Skeletal muscle cell (primary cell): ENCODE data around the gene TRAF3IP1.
"Not testable (repeated sequence)": the region's sequence is repeated elsewhere in the genome, so short reads cannot be mapped to it uniquely, and the experiment has no call there.

ENCODE experiments used
- DNase-seq: peaks from one replicate; pipeline ENCODE4 v3.0.0-alpha.2; 2010; ENCODE audit warnings: low read depth
- H3K4me3 ChIP-seq: 2 replicates; pipeline ENCODE4 v1.5.1; 2011; ENCODE audit warnings: low read depth, mild to moderate bottlenecking, control low read depth, low read length, moderate library complexity

The TRAF3IP1 gene

DNA sequence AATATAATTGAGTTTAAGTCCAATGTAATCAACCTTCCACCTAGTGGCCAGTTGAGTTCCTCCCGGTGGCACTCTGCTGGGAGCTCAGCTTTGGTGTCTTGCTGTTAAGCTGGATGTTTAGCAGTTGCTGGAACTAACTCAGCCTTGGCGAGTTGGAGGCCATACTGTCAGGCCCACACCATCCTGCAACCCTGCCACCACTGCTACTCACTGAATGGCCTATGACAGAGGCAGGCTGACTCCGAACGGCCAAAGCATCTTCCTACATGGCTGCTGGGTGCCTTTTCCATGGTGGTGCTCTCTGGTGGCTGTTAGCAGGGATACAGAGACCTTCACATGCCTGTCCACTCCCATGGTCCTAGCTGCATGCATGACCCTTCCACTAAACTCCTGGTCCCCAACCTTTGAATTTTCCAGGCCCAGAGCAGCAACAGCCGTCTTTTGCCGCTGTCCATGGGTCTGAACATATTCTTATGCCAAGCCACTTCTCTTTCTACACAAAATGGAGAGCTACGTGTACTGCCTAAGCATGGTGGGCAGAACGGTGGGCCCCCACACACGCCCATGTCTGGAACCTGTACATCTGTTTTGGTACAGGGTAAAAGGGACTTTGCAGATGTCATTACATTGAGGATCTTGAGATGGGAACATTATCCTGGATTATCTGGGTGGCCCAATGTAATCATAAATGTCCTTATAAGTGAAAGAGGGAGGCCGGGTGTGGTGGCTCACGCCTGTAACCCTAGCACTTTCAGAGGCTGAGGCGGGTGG is 15.0 kb upstream of the TRAF3IP1 start:
- no peak for DNase-seq
- no peak overlapping the region for H3K4me3 ChIP-seq

DNA sequence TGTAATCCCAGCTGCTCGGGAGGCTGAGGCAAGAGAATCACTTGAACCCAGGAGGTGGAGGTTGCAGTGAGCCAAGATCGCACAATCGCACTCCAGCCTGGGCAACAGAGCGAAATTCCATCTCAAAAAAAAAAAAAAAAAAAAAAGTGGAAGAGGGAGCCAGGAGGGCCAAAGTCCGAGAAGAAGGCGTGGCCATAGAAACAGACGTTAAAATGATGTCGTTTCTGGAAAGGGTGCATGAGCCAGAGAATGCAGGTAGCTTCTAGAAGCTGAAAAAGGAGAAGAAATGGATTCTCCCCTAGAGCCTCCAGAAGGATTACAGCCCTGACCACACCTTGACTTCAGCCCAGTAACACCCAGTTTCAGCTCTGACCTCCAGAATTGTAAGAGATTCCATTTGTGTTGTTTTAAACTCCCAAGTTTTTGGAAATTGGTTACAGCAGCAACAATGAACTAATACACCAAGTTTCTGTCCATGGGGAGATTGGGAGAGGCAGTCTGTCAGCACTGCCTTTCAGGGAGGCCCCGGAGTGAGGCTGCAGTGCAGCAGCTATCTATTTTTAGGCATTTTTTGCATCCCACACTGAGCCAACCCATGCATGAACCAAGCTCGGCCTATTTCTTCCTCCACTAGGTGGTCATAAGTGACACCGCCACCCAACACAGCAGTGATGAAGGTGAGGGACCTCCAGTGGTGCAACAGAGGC is 14.2 kb upstream of the TRAF3IP1 start:
- H3K4me3 ChIP-seq, result no peak overlapping the region
- no peak for DNase-seq

DNA sequence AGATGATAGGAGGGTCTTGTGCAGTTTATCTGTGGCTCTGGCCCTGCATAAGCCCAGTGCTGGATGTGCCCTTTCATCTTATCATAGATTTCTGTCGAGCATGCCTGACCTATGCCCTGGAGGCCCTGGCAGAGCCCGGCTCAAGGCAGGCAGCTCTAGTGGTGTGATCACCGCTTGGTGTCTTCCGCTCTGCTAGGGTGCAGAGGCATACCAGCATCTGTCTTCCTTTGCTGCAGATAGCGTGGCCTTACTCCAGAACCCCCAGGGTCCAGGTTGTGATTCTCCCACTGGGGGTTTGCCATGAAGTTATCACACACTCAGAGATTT is 13.7 kb upstream of the TRAF3IP1 start:
- no peak for DNase-seq
- no peak overlapping the region for H3K4me3 ChIP-seq

DNA sequence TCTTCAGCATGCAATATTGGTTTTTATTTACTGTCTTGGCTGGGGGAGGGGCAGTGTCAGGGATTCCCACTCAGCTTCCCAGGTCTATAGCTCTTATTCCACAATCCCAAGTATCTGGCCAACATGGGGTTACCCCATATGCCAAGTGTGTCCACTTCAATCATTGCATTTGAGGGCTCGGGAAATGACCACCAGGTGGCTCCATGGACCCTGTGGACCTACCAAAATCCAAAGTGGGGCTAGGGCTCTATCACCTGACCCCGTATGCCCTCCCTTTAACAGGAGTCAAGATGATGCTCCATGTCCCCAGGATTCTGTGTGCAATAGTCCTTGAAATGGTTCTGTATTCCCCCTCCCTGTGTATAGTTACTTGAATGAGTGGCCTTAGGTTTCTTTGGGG is 12.1 kb upstream of the TRAF3IP1 start:
- no peak for DNase-seq
- no peak overlapping the region for H3K4me3 ChIP-seq

DNA sequence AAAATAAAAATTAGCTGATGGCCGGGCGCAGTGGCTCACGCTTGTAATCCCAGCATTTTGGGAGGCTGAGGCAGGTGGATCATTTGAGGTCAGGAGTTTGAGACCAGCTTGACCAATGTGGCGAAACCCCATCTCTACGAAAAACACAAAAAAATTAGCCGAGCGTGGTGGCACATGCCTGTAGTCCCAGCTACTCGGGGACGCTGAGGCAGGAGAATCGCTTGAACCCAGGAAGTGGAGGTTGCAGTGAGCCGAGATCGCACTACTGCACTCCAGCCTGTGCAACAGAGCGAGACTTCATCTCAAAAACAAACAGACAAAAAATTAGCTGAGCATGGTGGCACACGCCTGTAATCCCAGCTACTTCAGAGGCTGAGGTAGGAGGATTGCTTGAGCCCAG is 9.6 kb upstream of the TRAF3IP1 start:
- DNase-seq, result not testable (repeated sequence)

DNA sequence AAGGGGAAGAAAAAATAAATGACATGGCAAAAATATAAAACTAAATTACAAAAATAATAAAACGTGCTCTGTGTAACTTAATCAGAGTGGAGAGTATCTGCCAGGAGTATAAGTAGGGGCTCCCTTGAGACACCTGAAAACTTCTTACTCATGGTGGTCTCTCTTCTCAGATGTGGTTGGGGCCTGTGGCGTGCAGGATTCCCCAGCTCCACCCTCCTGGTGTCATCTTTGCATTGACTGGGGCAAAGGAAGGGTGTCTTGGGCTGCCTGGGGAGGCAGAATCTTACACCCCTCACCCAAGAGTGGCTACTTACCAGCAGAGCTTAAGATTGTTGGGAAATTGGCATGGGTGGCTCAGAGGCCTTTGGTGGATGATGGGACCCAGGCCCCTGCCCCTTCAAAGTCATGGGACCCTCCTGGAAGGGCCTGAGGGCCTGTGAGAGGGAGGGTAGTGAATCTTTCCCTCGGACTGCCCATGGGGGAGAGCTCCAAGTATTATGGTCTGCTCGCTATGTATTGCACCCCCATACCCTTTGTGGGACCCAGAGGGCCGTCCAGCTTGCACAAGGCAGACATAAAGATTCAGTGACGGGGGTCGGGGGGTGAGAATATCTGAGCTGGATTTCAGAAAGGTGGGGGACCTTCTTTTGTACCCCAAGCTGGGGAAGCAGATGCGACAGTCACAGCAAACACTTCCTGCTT is 6.9 kb upstream of the TRAF3IP1 start:
- H3K4me3 ChIP-seq, result no peak overlapping the region
- no peak for DNase-seq

More for the DNA sequence above, 9.6 kb upstream of the TRAF3IP1 start:
- H3K4me3 ChIP-seq, result not testable (repeated sequence)

DNA sequence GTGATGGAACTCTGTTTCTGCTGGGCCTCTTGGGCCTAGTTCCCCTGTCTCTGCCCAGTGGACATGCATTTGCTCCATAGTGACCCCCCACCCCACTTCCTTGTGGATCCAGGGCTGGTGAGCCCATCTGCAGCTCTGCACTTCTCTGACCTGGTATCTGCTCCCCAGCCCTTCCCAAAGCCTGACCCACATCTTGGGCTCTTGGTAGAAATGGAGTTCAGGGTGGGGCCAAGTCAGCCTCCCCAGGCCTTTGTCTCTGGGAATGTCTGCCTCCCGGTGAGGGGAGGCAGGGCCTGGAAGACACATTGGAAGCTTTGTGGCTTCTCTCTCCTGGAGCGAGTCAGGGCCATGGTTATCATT is 6.3 kb upstream of the TRAF3IP1 start:
- no peak for DNase-seq

DNA sequence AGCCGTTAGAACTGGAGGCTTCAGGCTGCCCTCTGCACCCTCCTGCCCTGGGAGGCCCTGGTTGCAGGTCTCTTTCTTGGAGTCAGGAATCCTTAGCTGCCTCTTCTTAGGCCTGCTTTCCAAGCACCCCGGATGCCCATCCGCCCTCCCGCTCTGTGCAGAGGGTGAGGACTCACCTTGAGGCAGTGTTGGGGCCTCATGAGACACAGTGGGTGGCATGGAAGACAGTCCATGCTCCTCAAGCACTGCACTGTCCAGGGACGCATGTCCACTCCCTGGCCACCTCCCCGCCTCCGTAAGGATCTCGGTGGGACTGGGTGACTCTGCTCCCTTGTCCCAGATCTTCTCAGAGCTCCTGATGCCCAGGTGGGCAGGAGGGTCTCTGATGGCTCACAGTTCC is 5.7 kb upstream of the TRAF3IP1 start:
- no peak overlapping the region for H3K4me3 ChIP-seq
- DNase-seq, result no peak

More for the DNA sequence above, 6.3 kb upstream of the TRAF3IP1 start:
- H3K4me3 ChIP-seq, result no peak overlapping the region

DNA sequence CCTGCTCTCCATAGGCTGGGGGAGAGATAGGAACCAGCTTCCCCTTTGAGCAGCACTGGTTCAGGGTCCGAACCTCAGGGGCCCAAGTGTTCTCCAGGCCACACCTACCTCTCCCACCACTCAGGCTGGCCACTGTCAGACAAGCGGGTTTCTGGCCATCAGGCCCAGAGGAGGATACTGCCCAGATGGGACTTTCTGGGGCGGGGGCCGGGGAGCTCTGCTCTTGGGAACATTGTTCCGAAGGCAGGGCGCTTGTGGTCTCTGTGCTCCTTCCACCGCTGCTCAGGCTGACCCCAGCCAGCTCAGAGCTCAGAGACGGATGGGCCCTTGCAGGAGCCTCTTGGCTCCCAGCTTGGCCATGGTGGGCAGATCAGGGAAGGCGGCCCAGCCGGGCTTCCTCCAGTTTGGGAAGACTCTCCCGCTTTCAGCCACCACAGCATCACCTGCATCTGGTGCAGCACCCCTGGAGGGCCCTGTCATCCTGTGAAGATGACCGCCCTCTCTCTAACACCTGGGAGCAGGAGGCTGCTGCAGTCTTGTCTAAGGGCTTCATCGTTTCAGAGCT is 5.2 kb upstream of the TRAF3IP1 start:
- DNase-seq, result no peak
- no peak overlapping the region for H3K4me3 ChIP-seq

DNA sequence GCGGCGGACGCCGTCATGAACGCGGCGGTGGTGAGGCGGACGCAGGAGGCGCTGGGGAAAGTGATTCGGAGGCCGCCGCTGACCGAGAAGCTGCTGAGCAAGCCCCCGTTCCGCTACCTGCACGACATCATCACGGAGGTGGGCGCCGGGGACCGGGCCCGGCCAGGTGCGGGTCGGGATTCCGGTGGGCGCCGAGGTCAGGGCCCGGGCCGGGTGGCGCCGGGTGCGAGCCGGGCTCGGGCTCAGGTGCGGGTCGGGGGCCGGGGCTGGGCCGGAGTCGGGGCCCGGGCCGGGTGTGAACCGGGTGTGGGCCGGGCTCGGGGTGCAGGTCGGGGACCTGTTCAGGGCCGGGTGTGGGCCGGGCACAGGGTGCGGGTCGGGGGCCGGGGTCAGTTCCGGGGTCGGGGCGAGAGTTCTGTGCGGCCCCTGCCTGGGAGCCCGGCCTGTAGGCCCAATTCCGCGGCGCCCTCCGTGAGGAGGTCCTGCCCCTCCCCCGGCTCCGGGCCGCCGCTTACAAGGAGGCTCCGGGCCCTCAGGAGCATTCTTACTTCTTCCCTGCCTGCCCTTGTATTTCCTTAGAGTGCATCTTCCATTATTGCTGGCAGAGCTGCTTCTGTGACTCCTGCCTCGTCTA is 447 bp downstream of the TRAF3IP1 start:
- H3K4me3 ChIP-seq, result peak overlapping the region; percentile 59
- DNase-seq, result no peak

DNA sequence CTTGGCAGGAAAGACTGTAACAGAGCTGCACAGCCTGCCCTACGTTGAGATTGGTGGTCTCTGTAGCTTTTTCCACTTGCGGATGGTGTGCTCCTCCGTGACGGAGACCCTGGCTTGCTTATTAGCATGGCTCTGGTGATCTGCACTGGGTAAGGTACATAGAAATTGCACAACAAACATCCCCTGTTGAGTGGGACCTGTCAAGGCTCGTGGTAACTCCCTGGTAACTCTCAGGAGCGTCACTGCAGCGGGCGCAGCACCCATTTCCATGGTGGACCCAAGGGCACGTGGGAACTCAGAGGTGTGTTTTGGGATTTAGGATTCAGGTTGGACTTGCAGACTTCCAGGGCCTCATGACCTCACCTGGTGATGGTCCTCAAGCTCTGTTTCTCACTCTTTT is 1.1 kb downstream of the TRAF3IP1 start:
- no peak for DNase-seq
- peak overlapping the region; percentile 59 for H3K4me3 ChIP-seq

DNA sequence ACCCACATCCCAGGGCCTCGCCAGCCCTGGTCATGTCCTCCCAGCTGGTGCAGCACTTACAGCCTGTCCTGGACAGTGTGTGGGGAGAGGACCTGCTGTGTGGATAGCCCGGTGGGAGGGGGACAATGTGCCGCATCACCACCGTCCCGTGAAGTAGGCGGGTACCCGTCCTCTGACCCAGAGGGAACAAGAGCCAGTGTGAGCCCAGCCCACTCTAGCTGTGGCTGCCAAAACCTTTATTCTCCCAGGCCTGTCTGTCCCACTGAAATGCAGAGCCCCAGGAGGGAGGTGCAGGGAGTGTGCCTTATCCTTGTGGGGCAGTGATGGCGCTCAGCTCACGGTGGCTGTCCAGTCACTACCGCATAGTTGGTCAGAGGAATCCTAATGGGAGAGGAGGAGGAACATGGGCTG is 1.7 kb downstream of the TRAF3IP1 start:
- no peak for DNase-seq
- no peak overlapping the region for H3K4me3 ChIP-seq

DNA sequence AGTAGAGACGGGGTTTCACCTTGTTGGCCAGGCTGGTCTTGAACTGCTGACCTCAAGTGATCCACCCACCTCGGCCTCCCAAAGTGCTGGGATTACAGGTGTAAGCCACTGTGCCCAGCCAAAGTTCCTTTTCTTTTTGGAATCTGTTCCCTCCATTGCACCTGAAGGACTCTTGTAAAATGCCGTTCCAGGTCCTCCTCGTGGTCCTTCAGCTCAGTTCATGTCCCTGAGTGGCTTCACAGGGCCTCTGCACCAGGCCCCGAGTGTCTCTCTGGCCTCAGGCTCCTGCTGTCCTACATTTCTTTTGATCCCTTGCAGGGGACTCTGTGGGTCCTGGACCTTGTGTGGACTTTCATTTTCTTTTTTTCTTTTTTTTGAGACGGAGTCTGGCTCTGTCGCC is 3.9 kb downstream of the TRAF3IP1 start:
- DNase-seq, H3K4me3 ChIP-seq: not testable (repeated sequence)

DNA sequence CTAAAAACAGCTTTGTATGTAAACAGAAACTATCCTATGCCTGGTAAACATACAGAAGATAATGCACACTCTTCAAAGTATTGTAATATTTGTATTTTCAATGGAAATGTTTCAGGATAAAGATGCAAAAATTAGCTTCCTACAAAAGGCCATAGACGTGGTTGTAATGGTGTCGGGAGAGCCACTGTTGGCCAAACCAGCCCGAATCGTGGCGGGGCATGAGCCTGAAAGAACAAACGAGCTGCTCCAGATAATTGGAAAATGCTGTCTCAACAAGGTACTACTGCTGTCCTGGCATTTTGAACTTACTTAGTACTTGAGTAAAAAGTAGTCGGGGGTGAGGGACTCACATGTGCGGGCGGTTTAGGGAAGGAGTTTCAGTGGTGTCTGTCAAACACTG is 5.4 kb downstream of the TRAF3IP1 start:
- no peak for DNase-seq

DNA sequence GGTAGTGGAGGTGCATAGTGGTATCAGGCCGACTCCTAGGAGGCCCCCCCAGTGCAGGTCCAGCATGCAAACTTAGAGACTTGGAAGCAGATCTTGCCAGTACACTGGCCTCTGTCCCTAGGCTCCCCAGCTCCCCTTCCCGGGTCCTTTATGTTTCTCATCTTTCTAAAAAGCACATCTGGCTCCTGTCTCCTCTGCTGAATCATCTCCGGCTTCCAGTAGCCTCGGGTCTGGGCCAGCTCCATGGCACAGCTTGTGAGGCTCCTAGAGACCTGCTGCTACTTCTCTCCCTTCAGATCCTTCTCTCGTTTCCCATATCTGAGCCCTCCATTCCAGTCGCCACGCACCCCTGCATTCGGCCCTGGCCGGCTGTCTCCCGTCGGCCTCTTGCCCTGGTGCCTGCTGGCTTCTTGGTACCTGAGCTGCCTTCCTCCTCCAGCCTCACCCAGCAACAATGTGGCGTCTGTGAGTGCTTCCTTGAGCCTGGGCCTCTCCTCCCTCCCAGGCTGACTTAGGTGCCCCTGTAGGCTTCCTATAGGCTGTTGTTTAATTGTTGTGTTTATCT is 6.6 kb downstream of the TRAF3IP1 start:
- no peak for DNase-seq
- no peak overlapping the region for H3K4me3 ChIP-seq

More for the DNA sequence above, 5.4 kb downstream of the TRAF3IP1 start:
- H3K4me3 ChIP-seq, result no peak overlapping the region

DNA sequence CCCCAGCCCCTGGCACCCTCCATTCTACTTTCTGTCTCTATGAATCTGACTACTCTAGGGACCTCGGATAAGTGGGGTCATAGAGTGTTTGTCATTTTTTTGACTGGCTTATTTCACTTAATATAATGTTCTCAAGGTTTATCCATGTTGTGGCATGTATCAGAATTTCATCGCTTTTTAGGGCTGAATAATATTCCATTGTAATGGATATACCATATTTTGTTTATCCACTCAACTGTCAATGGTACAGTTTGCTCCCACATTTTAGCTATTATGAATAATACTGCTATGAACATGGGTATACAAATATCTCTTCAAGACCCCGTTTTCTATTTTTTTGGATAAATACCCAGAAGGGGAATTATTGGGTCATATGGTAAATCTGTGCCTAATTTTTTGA is 7.4 kb downstream of the TRAF3IP1 start:
- DNase-seq, result no peak
- H3K4me3 ChIP-seq, result no peak overlapping the region

DNA sequence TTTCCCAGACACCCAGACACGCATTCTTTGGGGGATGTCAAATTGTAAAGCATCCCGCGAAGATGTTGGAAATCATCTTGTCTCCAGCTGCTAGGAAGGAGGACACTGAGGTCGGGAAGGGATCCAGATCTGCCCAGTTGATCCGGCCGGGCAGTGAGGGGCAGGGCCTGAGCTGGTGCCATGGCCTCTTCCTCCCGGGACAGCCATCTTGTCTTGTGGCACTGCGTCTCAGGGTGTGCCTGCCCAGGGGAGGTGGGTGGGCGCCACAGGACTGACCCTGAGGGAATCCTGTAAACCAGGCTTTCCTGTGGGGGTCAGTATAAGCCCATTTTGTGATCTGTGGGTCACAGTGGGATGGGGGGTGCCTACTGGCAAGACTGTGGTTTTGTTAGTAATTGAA is 10.1 kb downstream of the TRAF3IP1 start:
- DNase-seq, result no peak
- no peak overlapping the region for H3K4me3 ChIP-seq

DNA sequence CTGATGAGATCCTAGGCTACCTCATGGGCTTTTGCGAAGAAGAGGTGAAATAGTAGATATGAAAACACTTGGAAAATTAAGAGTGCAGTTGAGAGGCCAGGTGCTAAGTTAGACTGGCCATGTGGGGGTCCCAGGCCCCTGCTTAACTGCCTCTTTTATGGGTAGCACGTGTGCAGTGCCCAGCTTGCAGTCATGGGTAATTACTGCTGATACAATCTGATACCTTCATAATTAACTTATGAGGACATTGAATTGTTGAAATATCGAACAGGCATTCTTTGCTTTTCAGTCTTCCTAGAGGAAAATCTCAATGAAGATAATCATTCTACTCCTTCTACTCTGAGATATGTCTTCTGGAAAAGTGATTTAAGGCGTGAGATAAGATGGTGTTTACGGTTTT is 11.6 kb downstream of the TRAF3IP1 start:
- no peak overlapping the region for H3K4me3 ChIP-seq
- DNase-seq, result no peak

DNA sequence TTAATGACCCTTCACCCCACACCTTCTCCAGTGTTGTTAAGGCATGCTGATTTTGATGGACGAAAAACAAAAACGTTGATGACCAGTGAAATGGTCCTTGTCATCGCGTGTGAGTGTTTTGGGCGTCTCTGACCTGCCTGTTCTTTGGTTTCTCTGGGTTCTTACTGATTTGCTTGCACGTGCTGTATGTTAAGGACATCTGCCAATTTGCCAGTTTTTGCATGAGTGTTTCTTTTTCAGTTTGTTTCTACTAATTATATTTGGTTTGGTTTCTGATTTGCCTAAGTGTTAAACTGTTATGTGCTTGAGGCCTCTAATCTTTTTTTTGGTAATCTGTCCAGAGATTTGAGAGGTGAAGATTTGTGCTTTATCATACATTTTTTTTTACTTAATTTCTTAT is 14.6 kb downstream of the TRAF3IP1 start:
- no peak overlapping the region for H3K4me3 ChIP-seq

DNA sequence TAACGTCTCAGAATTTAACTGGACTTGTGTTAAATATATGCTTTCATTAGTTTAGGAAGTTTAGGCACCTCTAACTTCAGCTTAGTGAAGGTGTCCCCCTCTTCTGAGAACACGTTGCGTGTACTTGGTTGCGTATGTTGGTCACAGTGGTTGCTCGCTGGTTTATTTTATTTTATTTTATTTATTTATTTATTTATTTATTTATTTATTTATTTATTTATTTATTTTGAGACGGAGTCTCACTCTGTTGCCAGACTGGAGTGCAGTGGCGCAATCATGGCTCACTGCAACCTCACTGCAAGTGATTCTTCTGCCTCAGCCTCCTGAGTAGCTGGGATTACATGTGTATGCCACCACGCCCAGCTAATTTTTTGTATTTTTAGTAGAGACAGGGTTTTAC is 15.3 kb downstream of the TRAF3IP1 start:
- DNase-seq, H3K4me3 ChIP-seq: not testable (repeated sequence)

More for the DNA sequence above, 14.6 kb downstream of the TRAF3IP1 start:
- no peak for DNase-seq
